Ascending aorta (tissue), 2 donors: Measurements from ENCODE around the gene WDR33. TPM values are rescaled to one million over a fixed set of nuclear protein-coding genes. Genes with fewer than 3 reads are reported as not detected.
"Not testable (repeated sequence)": the region's sequence is repeated elsewhere in the genome, so short reads cannot be mapped to it uniquely, and the experiment has no call there.

Experiments used
- DNase-seq, 2 donors: peaks; one replicate each; pipeline ENCODE4 v3.0.0-alpha.2; 2019; ENCODE audit warnings: low spot score in 2 of 2
- H3K27ac ChIP-seq, 2 donors: fragments of 200-600 bp; sonication (generic); one replicate each; pipeline ENCODE4 v1.5.1; 2016 to 2017; ENCODE audit warnings: mild to moderate bottlenecking in 1 of 2
- H3K27me3 ChIP-seq: fragments of 200-600 bp; sonication (generic); one replicate; pipeline ENCODE4 v1.5.1; 2017
- H3K36me3 ChIP-seq, 2 donors: fragments of 200-600 bp; sonication (generic); one replicate each; pipeline ENCODE4 v1.5.1; 2016
- H3K4me1 ChIP-seq, 2 donors: fragments of 200-600 bp; sonication (generic); one replicate each; pipeline ENCODE4 v1.5.1; 2016 to 2017; ENCODE audit warnings: mild to moderate bottlenecking in 1 of 2
- H3K4me3 ChIP-seq, 2 donors: fragments of 200-600 bp; sonication (generic); one replicate each; pipeline ENCODE4 v1.5.1; 2016 to 2017; ENCODE audit warnings: mild to moderate bottlenecking in 1 of 2
- H3K9me3 ChIP-seq, 2 donors: fragments of 200-600 bp; sonication (generic); one replicate each; pipeline ENCODE4 v1.5.1; 2016
- intact Hi-C: fragments of 100-400 bp; cut with DNase I; formaldehyde crosslinking; loops from one replicate; pipeline ENCODE4 v1.15.1; 2023
- total RNA-seq: library from RNA; depleted of rRNA; stranded (reverse); fragments of >200 nt; gene quantifications from one replicate; pipeline ENCODE4 v1.1.0, GENCODE V29; 2016
- TF ChIP-seq, protein P1 (sequence below), 3 experiments: fragments of 200-600 bp in 2 of 3; fragments of 450-650 bp in 1 of 3; sonication (generic) in 2 of 3; IDR thresholded peaks; one replicate each; pipeline ENCODE4 v1.5.1; 2016 to 2019; ENCODE audit warnings: antibody characterized with exemption in 3 of 3, mild to moderate bottlenecking in 1 of 3, moderate library complexity in 1 of 3

WDR33 gene
- total RNA-seq, 1 donor from 2014 or later = 13.9 TPM

DNA sequence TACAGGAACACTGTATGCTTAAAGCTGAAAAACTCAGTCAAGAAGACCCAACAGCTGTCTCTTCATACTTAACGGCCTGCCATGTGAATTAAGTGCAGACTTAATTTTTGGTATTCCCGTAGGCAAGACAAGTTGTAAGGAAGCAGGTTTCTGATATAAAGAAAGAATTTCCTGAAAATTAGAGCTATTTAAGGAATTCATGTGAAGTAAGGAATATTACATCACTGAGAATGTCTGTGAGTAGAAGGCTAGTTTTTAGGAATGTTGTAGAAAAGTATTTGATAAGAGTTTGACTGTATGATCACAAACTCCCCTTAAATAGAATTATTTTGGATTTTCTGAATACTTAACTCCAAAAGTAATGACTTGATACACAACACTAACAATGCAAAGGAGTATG lies 51.0 kb downstream of the WDR33 start:
- TF ChIP-seq, protein P1, sequence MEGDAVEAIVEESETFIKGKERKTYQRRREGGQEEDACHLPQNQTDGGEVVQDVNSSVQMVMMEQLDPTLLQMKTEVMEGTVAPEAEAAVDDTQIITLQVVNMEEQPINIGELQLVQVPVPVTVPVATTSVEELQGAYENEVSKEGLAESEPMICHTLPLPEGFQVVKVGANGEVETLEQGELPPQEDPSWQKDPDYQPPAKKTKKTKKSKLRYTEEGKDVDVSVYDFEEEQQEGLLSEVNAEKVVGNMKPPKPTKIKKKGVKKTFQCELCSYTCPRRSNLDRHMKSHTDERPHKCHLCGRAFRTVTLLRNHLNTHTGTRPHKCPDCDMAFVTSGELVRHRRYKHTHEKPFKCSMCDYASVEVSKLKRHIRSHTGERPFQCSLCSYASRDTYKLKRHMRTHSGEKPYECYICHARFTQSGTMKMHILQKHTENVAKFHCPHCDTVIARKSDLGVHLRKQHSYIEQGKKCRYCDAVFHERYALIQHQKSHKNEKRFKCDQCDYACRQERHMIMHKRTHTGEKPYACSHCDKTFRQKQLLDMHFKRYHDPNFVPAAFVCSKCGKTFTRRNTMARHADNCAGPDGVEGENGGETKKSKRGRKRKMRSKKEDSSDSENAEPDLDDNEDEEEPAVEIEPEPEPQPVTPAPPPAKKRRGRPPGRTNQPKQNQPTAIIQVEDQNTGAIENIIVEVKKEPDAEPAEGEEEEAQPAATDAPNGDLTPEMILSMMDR (IDR thresholded peaks at IDR 0.05) = no peak
- Histone ChIP-seq H3K27me3 (no peaks in the 10 kb centered on the region), H3K27ac (no peak overlapping the region), H3K9me3 (no peaks in the 10 kb centered on the region), H3K4me3 (no peak overlapping the region), H3K36me3 (peaks cover 33 to 53% of the 10 kb centered on the region in 2 donors), H3K4me1 (no peaks in the 10 kb centered on the region)
- intact Hi-C loops = no loop called here
- DNase-seq = no peak

DNA sequence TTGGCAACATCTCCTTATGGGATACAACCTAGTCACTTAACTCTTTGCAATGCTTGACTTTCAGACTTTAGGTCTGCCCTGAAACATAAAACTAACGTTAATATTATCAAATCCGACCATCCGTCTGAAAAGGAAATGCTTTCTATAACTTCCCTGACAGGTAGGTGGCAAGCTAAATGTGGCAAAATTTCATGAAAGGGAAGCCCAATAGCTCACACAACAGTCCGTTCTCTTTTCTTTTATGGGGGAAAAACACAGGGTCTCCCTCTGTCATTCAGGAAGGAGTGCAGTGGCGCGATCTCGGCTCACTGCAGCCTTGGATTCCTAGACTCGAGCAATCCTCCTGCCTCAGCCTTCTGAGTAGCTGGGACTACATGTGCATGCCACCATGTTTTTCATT lies 56.8 kb downstream of the WDR33 start:
- H3K4me3 ChIP-seq = no peak overlapping the region
- peaks cover 0 to 10% of the 10 kb centered on the region in 2 donors for H3K36me3 ChIP-seq
- DNase-seq = no peak
- TF ChIP-seq, protein P1 (IDR thresholded peaks at IDR 0.05) = no peak
- no peaks in the 10 kb centered on the region for H3K9me3 ChIP-seq
- H3K4me1 ChIP-seq = no peaks in the 10 kb centered on the region
- intact Hi-C loops = no loop called here
- no peaks in the 10 kb centered on the region for H3K27me3 ChIP-seq
- H3K27ac ChIP-seq = no peak overlapping the region

DNA sequence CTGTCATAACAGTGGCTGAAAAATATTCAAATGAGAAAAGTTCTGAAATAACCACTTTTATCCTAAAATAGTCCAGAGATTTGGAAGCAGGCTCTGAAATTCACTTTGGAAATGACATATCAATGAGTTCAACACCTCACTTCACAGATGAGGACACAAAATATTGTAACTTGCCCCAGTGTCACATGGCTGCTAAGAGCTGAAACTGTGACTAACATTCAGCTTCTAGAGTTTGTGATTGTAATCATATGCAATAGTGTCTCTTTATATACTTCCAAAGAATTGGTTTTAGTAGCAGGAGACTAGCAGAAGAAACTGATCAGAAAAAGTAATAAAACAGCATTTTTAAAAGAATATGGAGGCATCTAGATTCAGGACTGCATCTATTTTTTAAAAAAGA lies 57.6 kb downstream of the WDR33 start:
- Histone ChIP-seq H3K9me3 (no peaks in the 10 kb centered on the region), H3K36me3 (peaks cover 0 to 12% of the 10 kb centered on the region in 2 donors), H3K27me3 (no peaks in the 10 kb centered on the region), H3K4me1 (no peaks in the 10 kb centered on the region), H3K4me3 (no peak overlapping the region), H3K27ac (no peak overlapping the region)
- intact Hi-C loops = no loop called here
- TF ChIP-seq, protein P1 (IDR thresholded peaks at IDR 0.05) = no peak
- DNase-seq = no peak

DNA sequence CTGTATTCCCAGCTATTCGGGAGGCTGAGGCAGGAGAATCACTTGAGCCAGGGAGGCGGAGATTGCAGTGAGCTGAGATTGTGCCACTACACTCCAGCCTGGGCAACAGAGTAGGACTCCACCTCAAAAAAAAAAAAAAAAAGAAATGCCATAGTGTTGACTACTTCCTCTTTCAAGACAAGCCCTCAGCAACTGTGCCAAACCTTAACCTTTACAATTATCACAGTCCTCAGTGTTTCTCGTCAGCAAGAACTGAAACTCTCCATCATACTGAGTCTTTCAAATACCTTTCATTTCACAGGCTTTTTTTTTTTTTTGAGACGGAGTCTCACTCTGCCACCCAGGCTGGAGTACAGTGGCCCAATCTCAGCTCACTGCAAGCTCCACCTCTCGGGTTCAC lies 61.4 kb downstream of the WDR33 start:
- DNase-seq, H3K4me3 ChIP-seq, intact Hi-C loops, H3K9me3 ChIP-seq, H3K4me1 ChIP-seq, H3K27me3 ChIP-seq, H3K27ac ChIP-seq: not testable (repeated sequence)
- H3K36me3 ChIP-seq = peaks cover 4 to 15% of the 10 kb centered on the region in 2 donors

DNA sequence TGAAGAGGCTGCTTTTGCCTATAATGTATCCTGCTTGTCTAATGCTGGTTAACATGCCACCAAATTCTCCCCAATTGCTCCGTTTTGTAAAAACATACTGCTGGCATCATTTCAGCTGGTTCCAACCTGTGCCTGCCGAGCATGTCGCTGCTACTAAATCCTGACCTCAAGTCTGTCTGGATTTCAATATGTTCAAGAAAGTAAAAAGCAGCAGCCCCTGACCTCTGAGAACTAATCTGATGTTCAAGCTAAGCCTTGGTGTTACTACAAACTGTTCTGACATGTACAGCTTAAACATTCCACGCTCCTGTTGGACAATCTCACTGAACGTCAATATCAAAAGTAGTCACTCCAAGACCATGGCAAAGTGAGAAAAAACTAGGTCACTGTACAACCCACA lies 63.4 kb downstream of the WDR33 start:
- Histone ChIP-seq H3K9me3 (no peaks in the 10 kb centered on the region), H3K4me1 (no peaks in the 10 kb centered on the region), H3K4me3 (no peak overlapping the region), H3K27ac (no peak overlapping the region), H3K36me3 (peaks cover 7 to 15% of the 10 kb centered on the region in 2 donors), H3K27me3 (no peaks in the 10 kb centered on the region)
- TF ChIP-seq, protein P1 (IDR thresholded peaks at IDR 0.05) = no peak
- DNase-seq = no peak
- intact Hi-C loops = no loop called here

DNA sequence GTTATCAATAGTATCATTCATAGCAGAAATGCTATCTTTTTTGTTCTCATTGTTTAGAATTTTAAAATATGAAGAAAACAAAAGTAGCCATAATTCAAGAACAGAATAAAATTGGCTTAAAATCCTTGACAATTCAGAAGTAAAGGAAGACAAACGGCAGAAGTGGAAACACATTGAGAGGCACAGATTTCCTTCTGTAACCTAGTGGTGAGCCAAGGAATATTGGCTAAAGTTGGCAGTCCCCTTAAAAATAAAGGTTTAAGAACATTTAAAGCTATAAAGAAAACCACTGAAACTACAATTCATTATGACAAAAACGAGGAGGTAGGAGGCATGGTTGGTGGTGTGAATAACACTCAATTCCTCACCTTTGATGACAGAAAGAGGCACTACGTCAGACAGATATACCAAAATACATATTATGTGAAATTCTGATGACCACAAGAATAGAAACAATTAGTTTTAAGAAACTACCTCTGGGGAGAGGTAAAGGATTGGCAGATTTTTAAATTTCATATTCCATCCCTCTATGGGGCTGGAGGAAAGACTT lies 67.4 kb downstream of the WDR33 start:
- Histone ChIP-seq H3K4me1 (no peaks in the 10 kb centered on the region), H3K27me3 (no peaks in the 10 kb centered on the region), H3K36me3 (peaks cover 5 to 7% of the 10 kb centered on the region in 2 donors), H3K27ac (no peak overlapping the region), H3K9me3 (no peaks in the 10 kb centered on the region), H3K4me3 (no peak overlapping the region)
- intact Hi-C loops = no loop called here
- TF ChIP-seq, protein P1 (IDR thresholded peaks at IDR 0.05) = no peak
- no peak for DNase-seq
